Loucy (cell line): ENCODE data around the gene GTF2B.
"Not testable (repeated sequence)": the region's sequence is repeated elsewhere in the genome, so short reads cannot be mapped to it uniquely, and the experiment has no call there.

Experiments used
- H2AFZ ChIP-seq: fragments of 200-600 bp; sonication (generic); 2 replicates; pipeline ENCODE4 v1.6.0; 2016; ENCODE audit warnings: antibody characterized with exemption, mild to moderate bottlenecking, low read length, moderate library complexity
- H3F3A ChIP-seq: fragments of 200-600 bp; 2 replicates; pipeline ENCODE4 v1.6.0; 2016; ENCODE audit warnings: antibody characterized with exemption, low read depth, mild to moderate bottlenecking
- H3K27me3 ChIP-seq: fragments of 200-600 bp; sonication (generic); 2 replicates; pipeline ENCODE4 v1.6.1; 2014; ENCODE audit warnings: low read length, mild to moderate bottlenecking; ENCODE audit not compliant: insufficient read depth, poor library complexity, severe bottlenecking
- H3K36me3 ChIP-seq: fragments of 200-600 bp; sonication (generic); 2 replicates; pipeline ENCODE4 v1.6.1; 2016; ENCODE audit warnings: low read length; ENCODE audit not compliant: insufficient read depth
- H3K4me1 ChIP-seq: fragments of 200-600 bp; sonication (generic); 2 replicates; pipeline ENCODE4 v1.5.1; 2014; ENCODE audit warnings: low read length, mild to moderate bottlenecking; ENCODE audit not compliant: insufficient read depth, poor library complexity, severe bottlenecking
- H3K4me2 ChIP-seq: fragments of 200-600 bp; sonication (generic); 2 replicates; pipeline ENCODE4 v1.6.0; 2014; ENCODE audit warnings: antibody characterized with exemption, low read length, low read depth, mild to moderate bottlenecking; ENCODE audit not compliant: poor library complexity, severe bottlenecking
- H3K4me3 ChIP-seq: fragments of 200-600 bp; sonication (generic); 2 replicates; pipeline ENCODE4 v1.5.1; 2014; ENCODE audit warnings: low read length, mild to moderate bottlenecking, mixed read lengths; ENCODE audit not compliant: poor library complexity, severe bottlenecking
- H3K79me2 ChIP-seq: fragments of 200-600 bp; sonication (generic); 2 replicates; pipeline ENCODE4 v1.6.1; 2014; ENCODE audit warnings: low read length; ENCODE audit not compliant: insufficient read depth
- H3K9ac ChIP-seq: fragments of 200-600 bp; sonication (generic); 2 replicates; pipeline ENCODE4 v1.6.0; 2014; ENCODE audit warnings: mild to moderate bottlenecking, low read depth, low read length, moderate library complexity; ENCODE audit not compliant: poor library complexity, severe bottlenecking
- H3K9me2 ChIP-seq: fragments of 200-600 bp; sonication (generic); replicated peaks from 2 replicates; pipeline ENCODE4 v1.6.1; 2016; ENCODE audit warnings: low read depth, low read length, mixed read lengths
- H3K9me3 ChIP-seq: fragments of 200-600 bp; sonication (generic); 2 replicates; pipeline ENCODE4 v1.6.1; 2014; ENCODE audit warnings: mild to moderate bottlenecking, antibody characterized with exemption, low read length, low read depth; ENCODE audit not compliant: insufficient read depth
- H4K20me1 ChIP-seq: fragments of 200-600 bp; sonication (generic); 2 replicates; pipeline ENCODE4 v1.6.0; 2014; ENCODE audit warnings: antibody characterized with exemption, low read length, mild to moderate bottlenecking; ENCODE audit not compliant: insufficient read depth, poor library complexity, severe bottlenecking
- EZH2phosphoT487 ChIP-seq: fragments of 200-600 bp; IDR thresholded peaks from 2 replicates; pipeline ENCODE4 v1.6.1; 2018; ENCODE audit warnings: antibody characterized with exemption, mild to moderate bottlenecking, moderate library complexity, borderline replicate concordance
- TF ChIP-seq, protein P1 (sequence below): fragments of 200-600 bp; sonication (generic); conservative IDR thresholded peaks from 2 replicates; pipeline ENCODE4 v1.5.1; 2014; ENCODE audit warnings: mild to moderate bottlenecking, antibody characterized with exemption, low read length

Gene GTF2B

DNA sequence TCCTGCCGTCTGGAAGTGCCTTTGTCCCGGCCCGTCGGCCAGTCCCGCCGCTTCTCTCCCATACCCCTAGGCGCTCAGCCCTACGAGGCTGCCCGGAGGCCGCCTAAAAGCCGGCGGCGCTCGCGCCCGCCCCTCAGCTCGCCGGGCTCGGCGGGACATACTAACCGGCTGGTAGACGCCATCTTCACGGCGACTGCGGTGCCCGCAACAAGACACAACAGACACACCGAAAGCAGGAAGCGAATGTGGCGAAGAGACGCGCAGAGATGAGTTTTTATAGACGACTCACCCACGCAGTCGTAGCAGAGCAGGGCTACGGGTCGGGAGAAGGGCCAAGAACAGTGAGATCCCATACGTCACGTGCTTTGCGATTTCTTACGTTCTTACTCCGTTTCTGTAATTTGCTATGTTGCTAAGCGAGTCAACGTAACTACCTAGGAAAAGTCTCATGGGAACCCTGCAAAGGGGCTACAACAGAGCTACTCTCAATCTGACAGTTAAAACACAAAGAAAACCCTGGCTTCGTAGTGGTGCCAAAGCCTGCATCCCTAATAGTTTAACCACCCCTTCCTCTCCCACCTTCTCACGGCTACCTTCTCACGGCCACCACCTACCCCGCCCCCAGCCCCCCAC is at the start of gene GTF2B:
GTF2B (minus strand) TSS at position 250 of the 633 bp plus-strand sequence; CDS start at position 182, 68 bp downstream.
- Histone ChIP-seq H3K79me2 (peaks cover 51% of the 10 kb centered on the region), H3K4me1 (peaks cover 41% of the 10 kb centered on the region), H3K9me3 (no peaks in the 10 kb centered on the region), H3K9ac (peak within 1 kb of the TSS; percentile 78), H3K4me3 (peak within 1 kb of the TSS; percentile 81), H3F3A (0 out of 2 replicates have a peak, but pooled peaks cover 3% of the 10 kb centered on the region), H3K4me2 (peak within 1 kb of the TSS; percentile 97), H3K27me3 (no peaks in the 10 kb centered on the region), H2AFZ (peak within 1 kb of the TSS; percentile 97), H3K36me3 (no peaks in the 10 kb centered on the region), H3K9me2 (no peaks in the 10 kb centered on the region), H4K20me1 (peaks cover 41% of the 10 kb centered on the region)
- TF ChIP-seq, protein P1, sequence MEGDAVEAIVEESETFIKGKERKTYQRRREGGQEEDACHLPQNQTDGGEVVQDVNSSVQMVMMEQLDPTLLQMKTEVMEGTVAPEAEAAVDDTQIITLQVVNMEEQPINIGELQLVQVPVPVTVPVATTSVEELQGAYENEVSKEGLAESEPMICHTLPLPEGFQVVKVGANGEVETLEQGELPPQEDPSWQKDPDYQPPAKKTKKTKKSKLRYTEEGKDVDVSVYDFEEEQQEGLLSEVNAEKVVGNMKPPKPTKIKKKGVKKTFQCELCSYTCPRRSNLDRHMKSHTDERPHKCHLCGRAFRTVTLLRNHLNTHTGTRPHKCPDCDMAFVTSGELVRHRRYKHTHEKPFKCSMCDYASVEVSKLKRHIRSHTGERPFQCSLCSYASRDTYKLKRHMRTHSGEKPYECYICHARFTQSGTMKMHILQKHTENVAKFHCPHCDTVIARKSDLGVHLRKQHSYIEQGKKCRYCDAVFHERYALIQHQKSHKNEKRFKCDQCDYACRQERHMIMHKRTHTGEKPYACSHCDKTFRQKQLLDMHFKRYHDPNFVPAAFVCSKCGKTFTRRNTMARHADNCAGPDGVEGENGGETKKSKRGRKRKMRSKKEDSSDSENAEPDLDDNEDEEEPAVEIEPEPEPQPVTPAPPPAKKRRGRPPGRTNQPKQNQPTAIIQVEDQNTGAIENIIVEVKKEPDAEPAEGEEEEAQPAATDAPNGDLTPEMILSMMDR: no peak
- TF ChIP-seq EZH2phosphoT487: no peak

DNA sequence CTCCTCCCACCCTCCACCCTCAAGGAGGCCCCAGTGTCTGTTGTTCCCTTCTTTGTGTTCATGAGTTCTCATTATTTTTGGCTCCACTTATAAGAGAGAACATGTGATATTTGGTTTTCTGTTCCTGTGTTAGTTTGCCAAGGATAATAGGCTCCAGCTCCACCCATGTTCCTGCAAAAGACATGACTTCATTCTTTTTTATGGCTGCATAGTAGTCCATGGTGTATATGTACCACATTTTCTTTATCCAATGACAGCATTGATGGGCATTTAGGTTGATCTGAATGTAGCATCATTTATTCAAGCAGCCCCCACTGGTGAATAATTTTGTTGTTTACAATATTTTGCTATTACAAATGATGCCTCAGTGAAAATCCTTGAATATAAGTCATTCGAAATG is 47.2 kb upstream of the GTF2B start:
- H3F3A ChIP-seq: not testable (repeated sequence)
- peaks cover 58% of the 10 kb centered on the region for H3K36me3 ChIP-seq

DNA sequence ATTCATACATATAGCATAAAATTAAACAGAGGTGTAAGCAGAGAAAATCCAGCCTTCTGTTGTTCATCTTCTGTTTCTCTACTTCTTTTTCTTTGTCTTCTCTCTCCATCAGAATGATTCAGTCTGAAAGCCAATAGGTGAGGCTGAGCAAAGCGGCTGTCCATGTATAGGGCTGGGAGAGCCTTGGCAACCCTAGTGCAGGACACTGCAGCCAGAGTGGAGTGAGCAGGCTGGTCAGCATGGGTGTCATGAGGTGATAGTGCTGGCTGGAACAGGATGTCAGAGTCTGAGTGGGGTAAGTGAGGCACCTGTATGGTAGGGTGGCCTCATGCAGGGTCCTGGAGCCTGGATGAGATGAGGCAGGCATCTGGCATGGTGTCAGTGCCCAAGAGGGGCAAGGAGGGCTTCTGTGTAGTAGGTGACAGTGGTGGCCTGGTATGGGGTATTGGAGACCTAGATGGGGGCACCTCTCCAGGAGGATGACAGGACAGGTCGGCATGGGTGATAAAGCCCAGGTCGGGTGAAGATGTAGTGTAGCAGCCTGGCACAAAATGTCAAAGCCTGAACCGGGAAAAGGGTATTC is 45.5 kb upstream of the GTF2B start:
- Histone ChIP-seq H3K36me3 (peaks cover 42% of the 10 kb centered on the region; the same call in 1 of the 2 replicates), H3K4me1 (no peaks in the 10 kb centered on the region), H3F3A (no peaks in the 10 kb centered on the region), H3K4me2 (no peak overlapping the region), H3K9ac (no peak overlapping the region), H3K9me2 (no peaks in the 10 kb centered on the region), H3K27me3 (no peaks in the 10 kb centered on the region), H4K20me1 (no peaks in the 10 kb centered on the region), H3K9me3 (no peaks in the 10 kb centered on the region), H3K4me3 (no peak overlapping the region), H3K79me2 (no peaks in the 10 kb centered on the region), H2AFZ (no peak overlapping the region)
- no peak for TF ChIP-seq EZH2phosphoT487
- TF ChIP-seq, protein P1: no peak

More for the DNA sequence above, 47.2 kb upstream of the GTF2B start:
- not testable (repeated sequence) for H3K9ac ChIP-seq, H3K9me3 ChIP-seq, H3K79me2 ChIP-seq, H3K27me3 ChIP-seq, H3K9me2 ChIP-seq, H3K4me2 ChIP-seq, H3K4me1 ChIP-seq, H2AFZ ChIP-seq, H3K4me3 ChIP-seq, H4K20me1 ChIP-seq

DNA sequence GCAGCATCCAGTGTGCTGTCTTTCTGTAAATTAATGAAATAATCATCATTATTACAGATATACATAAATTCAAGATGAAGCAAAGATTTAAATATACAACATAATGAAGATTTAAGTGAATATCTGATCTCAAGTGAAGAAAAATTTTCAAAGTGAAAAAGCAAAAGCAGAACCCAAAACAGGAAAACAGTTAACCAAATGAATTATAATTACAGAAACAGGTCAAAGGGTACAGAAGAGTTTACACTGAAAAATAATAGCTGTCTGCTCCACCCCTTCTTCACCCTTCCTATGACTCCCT is 44.8 kb upstream of the GTF2B start:
- no peaks in the 10 kb centered on the region for H3K9me3 ChIP-seq
- no peaks in the 10 kb centered on the region for H3F3A ChIP-seq
- no peaks in the 10 kb centered on the region for H4K20me1 ChIP-seq
- H3K4me3 ChIP-seq: no peak overlapping the region
- H3K4me2 ChIP-seq: no peak overlapping the region
- H3K79me2 ChIP-seq: no peaks in the 10 kb centered on the region
- no peak overlapping the region for H3K9ac ChIP-seq
- peaks cover 35% of the 10 kb centered on the region; the same call in 1 of the 2 replicates for H3K36me3 ChIP-seq
- no peaks in the 10 kb centered on the region for H3K9me2 ChIP-seq
- H2AFZ ChIP-seq: no peak overlapping the region
- H3K4me1 ChIP-seq: no peaks in the 10 kb centered on the region
- H3K27me3 ChIP-seq: no peaks in the 10 kb centered on the region
- TF ChIP-seq EZH2phosphoT487: no peak
- TF ChIP-seq, protein P1: no peak
